HK-2 (cell line): ENCODE results near the gene GDPD5.
A peak's percentile ranks its signal among the peaks of the same experiment; 100 is the strongest.
"Not testable (repeated sequence)": the region's sequence is repeated elsewhere in the genome, so short reads cannot be mapped to it uniquely, and the experiment has no call there.

Source experiments
- DNase-seq: peaks from one replicate; pipeline ENCODE4 v3.0.0-alpha.2; 2018; ENCODE audit not compliant: unreplicated experiment

The GDPD5 gene

DNA sequence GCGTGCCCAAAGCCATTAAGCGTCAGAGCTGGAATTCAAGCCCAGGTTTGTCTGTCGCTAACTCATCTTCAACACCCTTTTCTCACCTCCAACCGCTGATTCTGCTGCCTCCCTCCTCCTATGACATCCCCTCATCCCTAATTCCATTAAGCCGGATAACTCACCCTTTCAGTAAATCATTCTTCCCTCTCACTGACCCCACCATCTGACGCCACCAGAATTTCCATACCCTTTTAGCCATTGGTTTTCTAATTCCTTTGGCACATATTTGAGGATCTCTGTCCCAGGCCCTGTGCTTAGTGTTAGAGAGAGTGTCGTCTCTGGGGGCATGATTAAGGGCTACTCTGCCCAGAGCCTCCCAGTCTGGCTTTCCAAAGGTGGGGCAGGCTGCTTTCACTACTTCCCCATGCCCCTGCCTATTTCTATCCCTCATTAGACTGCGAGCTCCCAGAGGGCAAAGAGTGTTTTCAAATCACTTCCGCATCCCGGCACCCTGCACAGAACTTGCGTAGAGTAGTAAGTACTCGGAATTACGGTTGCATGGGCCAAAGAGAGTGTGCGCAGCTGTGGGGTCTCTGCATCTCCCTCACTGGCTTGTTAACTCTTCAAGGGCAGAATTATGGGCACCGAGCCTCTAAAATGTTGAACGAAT lies 96.6 kb downstream of the GDPD5 start:
- peak; percentile 52 for DNase-seq

DNA sequence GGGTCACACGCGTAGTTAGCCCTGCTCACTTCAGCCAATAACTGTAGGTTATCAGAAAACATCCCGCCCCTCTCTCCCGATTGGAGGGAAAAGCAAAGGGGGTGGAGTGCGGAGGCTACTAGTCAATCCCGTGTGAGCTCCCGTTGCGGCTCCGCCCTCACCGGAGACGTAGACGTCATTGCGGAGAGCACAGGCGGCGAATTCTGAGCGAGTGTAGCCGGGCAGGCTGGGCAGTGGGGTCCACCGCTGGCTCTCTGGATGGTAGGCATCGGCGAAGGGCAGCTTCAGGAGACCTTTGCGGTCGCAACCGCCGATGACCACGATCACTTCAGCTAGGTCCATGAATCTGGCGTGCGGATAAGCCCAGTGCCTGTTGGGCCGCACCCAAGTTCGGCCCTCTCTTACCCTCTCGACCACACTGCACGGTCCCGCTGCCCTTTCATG lies 97.4 kb downstream of the GDPD5 start:
- peak; percentile 91 for DNase-seq

DNA sequence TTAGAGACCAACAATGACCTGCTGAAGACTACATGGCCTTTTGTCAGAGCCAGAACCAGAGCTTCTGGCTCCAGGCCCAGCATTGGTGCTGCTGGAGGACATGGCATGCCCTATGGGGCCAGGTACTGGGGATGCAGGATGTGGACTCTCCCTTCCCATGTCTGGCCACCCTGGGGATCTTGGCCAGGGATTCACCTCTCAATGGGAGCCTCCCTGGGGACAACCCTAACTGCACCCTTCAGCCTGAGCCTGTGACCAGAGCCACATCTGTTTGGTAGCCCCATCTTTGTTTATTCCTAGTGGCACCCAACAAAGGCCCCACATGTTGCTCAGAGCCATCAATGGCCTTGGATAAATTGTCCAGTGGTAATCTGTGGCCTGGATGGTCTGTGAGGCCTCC lies 98.6 kb downstream of the GDPD5 start:
- DNase-seq: no peak

- no peak for DNase-seq
These were observed 99.0 kb downstream of the GDPD5 start for GRCh38 chr11:75426720-75427086.

DNA sequence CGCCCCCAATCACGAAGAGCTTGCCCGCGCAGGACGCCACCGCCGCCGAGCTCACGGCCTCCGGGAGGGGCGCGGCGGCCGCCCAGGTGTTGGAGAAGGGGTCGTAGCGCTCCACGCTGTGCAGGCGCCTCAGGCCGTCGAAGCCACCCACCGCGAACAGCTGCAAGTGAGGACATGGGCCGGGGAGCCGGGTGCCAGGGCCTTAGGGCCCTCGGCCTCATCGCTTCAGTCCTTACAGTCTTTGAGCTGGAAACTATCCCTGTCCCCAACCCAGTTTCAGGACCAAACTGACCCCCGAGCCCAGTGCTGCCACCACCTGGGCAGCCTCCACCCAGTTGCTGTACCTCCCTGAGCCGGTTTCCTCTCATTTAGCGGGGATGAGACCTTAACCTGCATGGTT lies 100.3 kb downstream of the GDPD5 start:
- DNase-seq: no peak

DNA sequence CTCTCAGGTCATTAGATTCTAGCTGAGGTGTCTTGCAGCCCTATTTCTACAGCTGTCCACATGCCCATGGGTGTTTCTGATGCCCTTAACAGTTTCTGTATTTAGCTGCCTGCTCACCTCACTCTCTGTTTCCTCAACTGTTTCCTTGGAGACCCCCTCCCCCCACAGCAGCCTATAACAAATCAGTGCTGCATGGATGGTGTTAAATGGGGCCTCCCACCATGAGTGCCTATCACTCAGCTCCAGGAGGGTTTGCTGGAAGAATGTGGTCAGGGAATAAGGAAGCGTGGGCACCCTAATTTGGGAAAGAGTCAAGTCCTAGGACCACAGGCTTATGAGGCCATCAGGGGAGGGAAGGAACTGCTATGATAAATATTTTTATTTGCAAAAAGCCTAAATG lies 101.3 kb downstream of the GDPD5 start:
- DNase-seq: no peak

- no peak for DNase-seq
These were observed 102.0 kb downstream of the GDPD5 start for GRCh38 chr11:75423721-75424120.

DNA sequence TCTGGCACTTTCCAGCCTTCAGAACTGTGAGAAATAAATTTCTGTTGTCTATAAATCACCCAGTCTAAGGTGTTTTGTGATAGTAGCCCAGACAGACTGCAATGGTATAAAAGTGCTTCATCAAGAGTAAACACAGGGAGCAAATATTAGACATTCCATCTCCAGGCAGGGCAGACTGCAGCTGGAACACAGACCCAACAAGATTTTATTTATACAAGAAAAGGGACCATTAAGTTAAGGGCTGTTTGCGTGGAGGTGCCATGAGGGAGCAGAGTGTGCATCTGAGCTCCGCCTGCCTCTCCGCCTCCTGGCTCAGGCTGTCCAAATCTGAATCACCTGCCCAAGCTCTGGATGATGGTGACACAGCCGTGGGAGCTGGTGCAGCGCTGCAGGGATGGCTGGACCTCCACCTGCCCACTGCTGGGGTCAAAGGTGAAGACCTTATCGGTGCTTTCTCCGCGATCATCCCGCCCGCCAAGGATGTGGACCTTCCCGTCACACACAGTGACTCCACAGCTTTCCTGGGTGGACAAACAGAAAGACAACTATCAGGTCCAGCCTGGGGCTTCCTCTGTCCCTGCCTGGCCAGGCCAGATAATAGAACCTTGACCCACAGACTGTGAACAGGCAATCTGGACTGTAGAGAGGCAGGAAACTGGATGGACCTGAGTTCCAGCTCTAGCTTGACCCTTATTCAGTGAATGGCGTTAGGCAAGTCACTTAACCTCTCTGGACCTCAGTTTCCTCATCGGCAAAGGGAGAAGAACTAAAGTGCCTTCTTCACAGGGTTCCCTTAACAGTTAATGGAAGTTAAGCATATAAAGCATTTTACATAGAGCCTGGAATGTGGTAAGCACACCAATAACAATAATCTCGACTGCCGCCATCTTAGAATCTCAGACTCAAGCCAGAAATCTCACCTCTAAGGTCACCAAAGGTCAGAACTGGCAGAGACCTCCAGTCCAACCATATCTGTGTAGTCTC lies 103.2 kb downstream of the GDPD5 start:
- DNase-seq: no peak

DNA sequence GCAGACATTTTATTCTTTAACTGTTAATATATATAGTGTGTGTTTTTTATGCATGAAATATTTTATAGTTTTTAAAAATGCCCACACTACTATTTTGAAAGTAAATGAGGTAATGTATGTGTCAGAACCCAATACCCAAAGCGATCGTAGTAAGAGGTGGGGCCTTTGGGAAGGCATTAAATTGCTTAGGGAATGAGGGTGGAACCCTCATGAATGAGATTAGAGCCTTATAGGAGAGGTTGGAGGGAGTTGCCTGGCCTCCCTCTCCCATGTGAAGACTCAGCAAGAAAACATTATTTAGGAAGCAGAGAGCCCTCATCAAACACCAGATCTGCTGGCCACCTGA lies 103.9 kb downstream of the GDPD5 start:
- no peak for DNase-seq

- no peak for DNase-seq
These were observed 104.6 kb downstream of the GDPD5 start for GRCh38 chr11:75421035-75421602.

DNA sequence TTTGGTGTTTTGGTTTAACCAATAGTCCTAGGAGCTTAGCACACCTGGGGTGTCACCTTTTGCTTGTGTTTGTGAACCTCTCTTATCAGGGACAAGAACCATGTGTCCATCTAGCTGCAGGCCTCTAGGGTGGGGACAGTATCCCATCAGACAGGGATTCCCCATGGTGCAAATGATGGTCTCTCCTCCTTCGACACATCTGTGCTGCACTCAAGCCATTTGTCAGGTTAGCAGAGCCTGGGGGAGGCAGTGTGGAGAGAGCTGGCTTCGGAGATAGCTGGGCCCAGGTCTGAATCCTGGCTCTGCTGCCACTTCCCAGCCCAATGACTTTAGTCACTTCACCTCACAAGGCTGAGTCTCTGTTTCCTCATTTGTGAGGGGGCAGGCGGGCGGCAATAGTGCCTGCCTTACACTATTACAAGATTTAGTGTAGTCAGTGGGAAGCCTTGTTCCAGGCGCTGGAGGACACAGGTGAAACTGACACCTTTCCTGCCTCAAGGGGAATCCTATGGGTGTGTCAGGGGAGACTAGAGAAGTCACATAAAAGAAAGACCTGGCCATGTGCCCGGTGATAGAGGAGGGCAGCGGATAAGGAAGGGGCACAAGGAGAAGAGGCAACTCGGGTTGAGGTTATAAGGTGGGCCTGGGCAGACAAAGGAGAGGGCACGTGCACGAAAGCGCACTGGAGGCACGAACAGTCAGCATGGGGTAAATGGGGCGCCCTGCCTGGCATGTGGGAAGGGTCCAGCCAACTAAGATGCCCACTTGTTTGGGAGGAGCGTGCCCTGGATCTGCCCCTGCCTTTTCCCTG lies 105.3 kb downstream of the GDPD5 start:
- DNase-seq: no peak

DNA sequence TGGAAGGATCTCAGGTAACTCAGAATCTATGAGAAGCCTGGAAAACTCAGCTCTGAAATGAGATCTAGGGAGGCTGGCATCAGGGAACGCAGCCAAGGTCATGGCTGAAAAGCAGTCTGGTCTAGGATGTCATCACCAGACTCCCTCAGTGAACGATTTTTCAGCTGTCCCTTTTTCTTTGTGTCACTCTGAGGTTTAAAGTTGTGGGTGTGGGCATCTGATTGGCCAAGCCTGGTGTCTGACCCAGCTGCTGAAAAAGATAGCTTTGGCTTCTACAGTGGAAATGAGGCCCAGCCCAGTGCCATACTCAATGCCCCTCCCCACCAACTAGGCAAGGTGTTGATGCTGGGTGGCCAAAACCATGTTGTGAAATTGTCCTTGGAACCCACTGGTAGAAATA lies 111.9 kb downstream of the GDPD5 start:
- DNase-seq: no peak

- not testable (repeated sequence) for DNase-seq
These were observed 112.6 kb downstream of the GDPD5 start for GRCh38 chr11:75413146-75413545.

DNA sequence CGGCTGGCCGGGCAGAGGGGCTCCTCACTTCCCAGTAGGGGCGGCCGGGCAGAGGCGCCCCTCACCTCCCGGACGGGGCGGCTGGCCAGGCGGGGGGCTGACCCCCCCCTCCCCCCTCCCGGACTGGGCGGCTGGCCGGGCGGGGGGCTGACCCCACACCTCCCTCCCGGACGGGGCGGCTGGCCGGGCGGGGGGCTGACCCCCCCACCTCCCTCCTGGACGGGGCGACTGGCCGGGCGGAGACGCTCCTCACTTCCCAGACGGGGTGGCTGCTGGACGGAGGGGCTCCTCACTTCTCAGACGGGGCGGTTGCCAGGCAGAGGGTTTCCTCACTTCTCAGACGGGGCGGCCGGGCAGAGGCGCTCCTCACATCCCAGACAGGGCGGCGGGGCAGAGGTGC lies 115.8 kb downstream of the GDPD5 start:
- DNase-seq: not testable (repeated sequence)

- no peak for DNase-seq
These were observed 116.9 kb downstream of the GDPD5 start for GRCh38 chr11:75408957-75409219.

DNA sequence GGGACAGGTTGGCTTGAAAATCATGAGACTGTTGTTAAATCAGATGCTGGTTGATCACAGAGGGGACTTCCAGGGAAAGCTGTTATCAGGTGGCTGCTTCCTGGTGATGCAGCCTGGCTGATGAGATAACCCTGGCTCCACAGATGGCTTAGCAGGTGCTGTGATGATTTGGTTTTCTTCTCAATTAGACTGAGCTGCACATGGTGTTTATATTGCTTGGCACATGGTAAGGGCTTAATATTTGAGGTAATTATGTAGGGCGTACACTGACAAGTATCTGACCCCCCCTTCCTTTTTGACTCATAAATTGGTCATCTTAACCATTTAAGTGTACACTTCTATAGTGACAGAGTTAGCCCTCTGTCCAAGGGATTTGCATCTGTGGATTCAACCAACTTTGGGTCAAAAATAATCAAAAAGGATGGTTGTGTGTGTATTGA lies 119.4 kb downstream of the GDPD5 start:
- no peak for DNase-seq

- no peak for DNase-seq
These were observed 121.6 kb downstream of the GDPD5 start for GRCh38 chr11:75403983-75404658.

DNA sequence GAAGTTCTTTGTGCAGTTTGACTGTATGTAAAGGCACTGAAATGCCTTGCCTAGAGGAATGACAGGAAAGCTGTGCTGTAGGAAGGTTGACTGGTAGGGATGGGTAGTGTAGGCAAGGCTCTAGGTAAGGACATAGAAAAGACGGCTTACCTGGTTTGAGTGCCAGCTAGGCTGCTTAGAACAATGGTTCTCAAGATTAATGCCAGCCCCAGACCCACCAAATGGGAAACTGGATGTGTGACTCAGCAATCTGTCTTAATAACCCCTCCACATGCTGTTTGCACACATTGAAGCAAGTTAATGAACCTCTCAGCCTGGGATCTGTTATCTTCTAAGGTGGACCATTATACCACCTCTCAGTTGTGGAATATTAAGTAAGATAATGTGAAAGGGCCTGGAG lies 122.7 kb downstream of the GDPD5 start:
- DNase-seq: no peak

DNA sequence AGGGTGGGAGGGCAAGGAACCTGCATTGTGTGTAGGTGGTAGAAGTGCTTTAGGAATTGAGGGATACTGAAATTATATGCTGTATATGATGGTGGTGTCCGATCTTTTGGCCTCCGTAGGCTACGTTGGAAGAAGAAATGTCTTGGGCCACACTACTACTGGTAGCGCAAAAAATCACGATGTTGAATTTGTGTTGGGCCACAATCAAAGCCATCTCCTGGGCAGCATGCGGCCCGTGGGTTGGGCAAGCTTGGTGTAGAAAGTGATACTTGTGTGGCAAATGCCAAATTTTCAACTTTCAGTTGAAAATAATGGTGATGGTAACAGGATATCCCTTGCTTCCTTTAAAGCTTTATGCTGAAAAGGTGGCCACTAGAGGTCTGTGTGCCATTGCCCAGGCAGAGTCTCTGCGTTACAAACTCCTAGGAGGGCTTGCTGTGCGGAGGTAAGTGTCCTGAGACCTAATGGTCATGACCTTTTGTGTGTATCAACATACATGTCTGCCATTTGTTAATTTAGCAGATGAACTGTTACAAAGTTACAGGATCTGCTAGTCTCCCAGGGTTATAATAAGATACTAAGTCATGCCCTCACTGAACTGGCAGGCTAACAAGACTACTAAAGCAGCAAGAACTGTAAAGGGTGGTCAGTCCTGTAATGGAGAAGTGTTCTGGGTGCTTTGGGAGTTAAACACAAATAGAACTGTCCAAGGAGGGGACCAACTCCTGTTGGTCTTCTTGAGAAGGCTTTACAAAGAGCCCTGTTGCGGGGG lies 123.6 kb downstream of the GDPD5 start:
- DNase-seq: no peak

DNA sequence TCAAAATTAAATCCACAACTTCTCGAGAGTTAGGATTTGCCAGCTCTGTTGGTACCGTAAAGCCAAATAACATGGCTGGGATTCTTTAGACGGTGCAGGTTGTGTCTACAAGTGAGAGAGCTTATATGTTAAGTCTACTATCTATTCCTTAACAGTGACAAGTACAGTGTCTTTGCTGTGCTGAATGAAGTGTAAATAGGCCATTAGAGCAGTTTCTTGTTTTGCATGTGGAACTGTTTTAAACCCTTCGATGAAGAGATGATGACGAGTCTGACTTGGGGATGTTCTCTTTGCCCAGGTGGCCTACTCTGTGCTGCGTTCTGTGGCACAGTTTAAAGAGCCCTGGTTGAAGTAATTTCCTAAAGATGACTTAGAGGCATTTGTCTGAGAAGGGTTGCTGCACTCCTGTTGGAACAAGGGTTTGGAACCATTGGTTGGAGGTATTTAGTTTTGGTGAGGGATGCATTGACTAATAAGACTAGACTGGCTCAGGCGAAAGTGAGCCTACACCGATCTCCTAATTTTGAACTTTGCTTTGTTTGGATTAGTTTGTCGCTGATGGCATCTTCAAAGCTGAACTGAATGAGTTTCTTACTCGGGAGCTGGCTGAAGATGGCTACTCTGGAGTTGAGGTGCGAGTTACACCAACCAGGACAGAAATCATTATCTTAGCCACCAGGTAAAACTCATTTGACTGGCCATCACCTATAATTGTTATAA lies 125.4 kb downstream of the GDPD5 start:
- no peak for DNase-seq
